ENCODE data around the gene POMT1.
"Not testable (repeated sequence)": the region's sequence is repeated elsewhere in the genome, so short reads cannot be mapped to it uniquely, and the experiment has no call there.

The POMT1 gene

GRCh38 chr9:131530920-131531832, 28.5 kb downstream of the POMT1 start, which contains the start of gene UCK1:
Gene UCK1, minus strand, starts transcription at chr9:131531263. Its CDS starts 89 bp downstream, at chr9:131531174.
- Mint-ChIP-seq H3K36me3 (ENCODE audit: low read depth) (no peaks in the 10 kb centered on the region), H3K4me1 (ENCODE audit: low read depth) (peaks cover 22% of the 10 kb centered on the region), H3K9me3 (no peaks in the 10 kb centered on the region), H3K27me3 (peaks cover 9% of the 10 kb centered on the region), H3K27ac (peak within 1 kb of the TSS; percentile 65), H3K4me3 (peak within 1 kb of the TSS; percentile 72)
- intact Hi-C loops (cut with micrococcal nuclease) = no loop called here

GRCh38 chr9:131534721-131535237, 32.1 kb downstream of the POMT1 start:
- intact Hi-C loops (cut with micrococcal nuclease) = no loop called here
- Mint-ChIP-seq H3K27ac (no peak overlapping the region), H3K9me3 (no peaks in the 10 kb centered on the region), H3K4me3 (no peak overlapping the region), H3K36me3 (ENCODE audit: low read depth) (no peaks in the 10 kb centered on the region), H3K27me3 (peaks cover 16% of the 10 kb centered on the region), H3K4me1 (ENCODE audit: low read depth) (peaks cover 8% of the 10 kb centered on the region)

- Mint-ChIP-seq H3K4me1 (ENCODE audit: low read depth) (no peaks in the 10 kb centered on the region), H3K36me3 (ENCODE audit: low read depth) (no peaks in the 10 kb centered on the region), H3K9me3 (peaks cover 8% of the 10 kb centered on the region), H3K27me3 (peaks cover 20% of the 10 kb centered on the region), H3K4me3 (no peak overlapping the region), H3K27ac (no peak overlapping the region)
- intact Hi-C loops (cut with micrococcal nuclease) = no loop called here
Measured at GRCh38 chr9:131537946-131538345, 35.2 kb downstream of the POMT1 start.

GRCh38 chr9:131539223-131539923, 36.7 kb downstream of the POMT1 start:
- Mint-ChIP-seq H3K4me1 (ENCODE audit: low read depth) (no peaks in the 10 kb centered on the region), H3K36me3 (ENCODE audit: low read depth) (peaks cover 7% of the 10 kb centered on the region), H3K9me3 (peaks cover 23% of the 10 kb centered on the region), H3K27ac (no peak overlapping the region), H3K27me3 (peaks cover 31% of the 10 kb centered on the region), H3K4me3 (no peak overlapping the region)
- intact Hi-C loops (cut with micrococcal nuclease) = no loop called here

- Mint-ChIP-seq H3K27ac (no peak overlapping the region), H3K4me3 (no peak overlapping the region), H3K27me3 (peaks cover 63% of the 10 kb centered on the region), H3K9me3 (peaks cover 28% of the 10 kb centered on the region), H3K4me1 (ENCODE audit: low read depth) (peaks cover 11% of the 10 kb centered on the region), H3K36me3 (ENCODE audit: low read depth) (peaks cover 7% of the 10 kb centered on the region)
- intact Hi-C loops (cut with micrococcal nuclease) = no loop called here
Measured at GRCh38 chr9:131543141-131543540, 40.4 kb downstream of the POMT1 start.

GRCh38 chr9:131545003-131545785, 42.5 kb downstream of the POMT1 start, which contains the start of gene PRRT1B:
Gene PRRT1B, plus strand, starts transcription at chr9:131545523. Its CDS starts 93 bp downstream, at chr9:131545616.
- peaks cover 36% of the 10 kb centered on the region for H3K9me3 Mint-ChIP-seq
- H3K27ac Mint-ChIP-seq = no peak within 1 kb of the TSS
- H3K27me3 Mint-ChIP-seq = peaks cover 77% of the 10 kb centered on the region
- H3K4me1 Mint-ChIP-seq (ENCODE audit: low read depth) = peaks cover 11% of the 10 kb centered on the region
- no peak within 1 kb of the TSS for H3K4me3 Mint-ChIP-seq
- intact Hi-C loops (cut with micrococcal nuclease) = no loop called here
- peaks cover 7% of the 10 kb centered on the region for H3K36me3 Mint-ChIP-seq (ENCODE audit: low read depth)

GRCh38 chr9:131545786-131546335, 43.1 kb downstream of the POMT1 start:
- Mint-ChIP-seq H3K27ac (no peak overlapping the region), H3K27me3 (peaks cover 81% of the 10 kb centered on the region), H3K4me3 (no peak overlapping the region), H3K36me3 (ENCODE audit: low read depth) (peaks cover 7% of the 10 kb centered on the region), H3K4me1 (ENCODE audit: low read depth) (peaks cover 11% of the 10 kb centered on the region), H3K9me3 (peaks cover 36% of the 10 kb centered on the region)
- intact Hi-C loops (cut with micrococcal nuclease) = no loop called here

GRCh38 chr9:131546336-131547084, 43.8 kb downstream of the POMT1 start:
- Mint-ChIP-seq H3K4me1 (ENCODE audit: low read depth) (peaks cover 11% of the 10 kb centered on the region), H3K27me3 (peaks cover 81% of the 10 kb centered on the region), H3K4me3 (no peak overlapping the region), H3K27ac (no peak overlapping the region), H3K36me3 (ENCODE audit: low read depth) (peaks cover 7% of the 10 kb centered on the region), H3K9me3 (peaks cover 36% of the 10 kb centered on the region)
- intact Hi-C loops (cut with micrococcal nuclease) = no loop called here

- intact Hi-C loops (cut with micrococcal nuclease); H3K4me3 Mint-ChIP-seq; H3K27ac Mint-ChIP-seq; H3K36me3 Mint-ChIP-seq (ENCODE audit: low read depth): not testable (repeated sequence)
- peaks cover 15% of the 10 kb centered on the region for H3K9me3 Mint-ChIP-seq
- H3K27me3 Mint-ChIP-seq = peaks cover 85% of the 10 kb centered on the region
- peaks cover 18% of the 10 kb centered on the region for H3K4me1 Mint-ChIP-seq (ENCODE audit: low read depth)
Measured at GRCh38 chr9:131549186-131549585, 46.5 kb downstream of the POMT1 start.

GRCh38 chr9:131550465-131550864, 47.7 kb downstream of the POMT1 start:
- peaks cover 80% of the 10 kb centered on the region for H3K27me3 Mint-ChIP-seq
- H3K27ac Mint-ChIP-seq; H3K36me3 Mint-ChIP-seq (ENCODE audit: low read depth); H3K4me3 Mint-ChIP-seq; intact Hi-C loops (cut with micrococcal nuclease); H3K9me3 Mint-ChIP-seq: not testable (repeated sequence)
- H3K4me1 Mint-ChIP-seq (ENCODE audit: low read depth) = peaks cover 18% of the 10 kb centered on the region

- Mint-ChIP-seq H3K4me1 (ENCODE audit: low read depth) (peaks cover 13% of the 10 kb centered on the region), H3K27me3 (peaks cover 80% of the 10 kb centered on the region), H3K36me3 (ENCODE audit: low read depth) (no peaks in the 10 kb centered on the region), H3K4me3 (no peak overlapping the region), H3K27ac (no peak overlapping the region), H3K9me3 (peaks cover 8% of the 10 kb centered on the region)
- intact Hi-C loops (cut with micrococcal nuclease) = no loop called here
Measured at GRCh38 chr9:131552030-131552429, 49.3 kb downstream of the POMT1 start.

GRCh38 chr9:131554087-131554842, 51.5 kb downstream of the POMT1 start:
- intact Hi-C loops (cut with micrococcal nuclease) = no loop called here
- Mint-ChIP-seq H3K27ac (no peak overlapping the region), H3K27me3 (peaks cover 59% of the 10 kb centered on the region), H3K36me3 (ENCODE audit: low read depth) (peaks cover 9% of the 10 kb centered on the region), H3K4me3 (no peak overlapping the region), H3K9me3 (no peaks in the 10 kb centered on the region), H3K4me1 (ENCODE audit: low read depth) (peaks cover 10% of the 10 kb centered on the region)

Measured in dendritic cell treated with granulocyte-macrophage colony-stimulating factor and Interleukin-4, amounts not matched to agents 40 ng/mL and 50 ng/mL, for 4 days (primary cell).